HL-60/S4 treated with phorbol 12-myristate 13-acetate at 8.2 ng/mL for 4 days and 3 days (cell line): ENCODE data around the gene KCNQ5.
"Not testable (repeated sequence)": the region's sequence is repeated elsewhere in the genome, so short reads cannot be mapped to it uniquely, and the experiment has no call there.

ENCODE experiments used
- in situ Hi-C: fragments of 300-500 bp; cut with MboI; formaldehyde crosslinking; loops from 2 replicates; pipeline ENCODE4 v1.15.0; 2022; ENCODE audit warnings: low sequenced_read_pairs

KCNQ5 gene

GRCh38 chr6:72621291-72622093, at the start of gene KCNQ5:
Gene KCNQ5 (plus strand): TSS chr6:72622064.
- in situ Hi-C loops: no loop called here

DNA sequence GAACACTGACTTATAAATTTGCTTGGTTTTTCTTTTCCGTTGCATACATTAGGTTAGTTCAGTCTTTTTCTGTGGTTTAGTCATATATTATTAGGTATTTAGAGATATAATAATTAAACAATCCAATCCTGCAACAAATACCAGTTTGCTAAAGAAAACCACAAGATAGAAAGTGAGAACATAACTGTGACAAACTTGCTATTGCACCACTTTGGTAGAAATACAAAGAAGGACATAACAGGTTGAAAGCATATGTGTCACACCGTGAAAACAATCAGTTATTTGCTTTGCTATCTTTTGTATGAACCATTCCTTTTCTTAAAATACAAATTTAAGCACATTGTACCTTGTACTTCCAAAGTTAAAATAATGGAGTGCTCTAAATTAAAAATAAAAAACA, 42.0 kb upstream of the KCNQ5 start:
- in situ Hi-C loops: no loop called here

DNA sequence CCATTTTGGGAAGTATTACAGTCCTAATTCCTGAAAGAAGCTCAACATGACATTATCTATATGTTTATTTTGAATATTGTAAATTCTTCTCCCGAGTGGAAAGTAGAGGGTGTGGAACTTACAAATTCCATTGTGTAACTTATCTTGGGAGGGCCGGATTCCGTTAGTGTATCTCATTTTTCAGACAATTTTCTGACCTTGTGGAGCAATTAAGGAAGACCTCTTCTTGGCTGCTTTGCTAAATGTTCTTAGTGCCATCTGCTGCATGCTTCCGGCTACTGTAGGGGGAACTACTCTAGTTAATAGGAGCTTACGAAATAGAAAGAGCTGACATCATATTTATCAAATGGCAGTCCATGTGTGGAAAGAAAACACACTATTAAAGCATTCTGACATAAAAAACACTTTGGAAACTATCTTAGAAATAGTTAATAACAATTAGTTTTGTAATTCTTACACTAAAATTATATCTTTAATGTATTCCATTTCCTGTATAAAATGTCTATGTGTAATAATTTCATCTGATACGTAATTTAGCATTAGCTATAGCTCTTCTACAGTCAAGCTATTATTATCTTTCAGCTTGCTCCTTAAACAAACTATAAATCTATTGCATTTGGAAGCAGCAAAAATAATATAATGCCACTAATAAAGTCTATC, 41.5 kb upstream of the KCNQ5 start:
- in situ Hi-C loops: no loop called here

DNA sequence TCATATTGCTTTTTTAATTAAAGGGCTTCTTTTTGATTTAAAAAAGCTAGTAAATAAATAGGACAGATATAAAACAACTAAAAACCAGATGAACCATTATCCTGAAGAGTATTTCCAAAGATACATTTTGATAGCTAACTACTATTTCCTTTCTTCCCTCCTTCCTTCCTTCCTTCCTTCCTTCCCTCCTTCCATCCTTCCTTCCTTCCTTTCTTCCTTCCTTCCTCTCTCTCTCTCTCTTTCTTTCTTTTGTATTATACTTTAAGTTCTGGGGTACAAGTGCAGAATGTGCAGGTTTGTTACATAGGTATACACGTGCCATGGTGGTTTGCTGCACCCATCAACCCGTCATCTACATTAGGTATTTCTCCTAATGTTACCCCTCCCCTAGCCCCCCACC, 40.9 kb upstream of the KCNQ5 start:
- in situ Hi-C loops: not testable (repeated sequence)

DNA sequence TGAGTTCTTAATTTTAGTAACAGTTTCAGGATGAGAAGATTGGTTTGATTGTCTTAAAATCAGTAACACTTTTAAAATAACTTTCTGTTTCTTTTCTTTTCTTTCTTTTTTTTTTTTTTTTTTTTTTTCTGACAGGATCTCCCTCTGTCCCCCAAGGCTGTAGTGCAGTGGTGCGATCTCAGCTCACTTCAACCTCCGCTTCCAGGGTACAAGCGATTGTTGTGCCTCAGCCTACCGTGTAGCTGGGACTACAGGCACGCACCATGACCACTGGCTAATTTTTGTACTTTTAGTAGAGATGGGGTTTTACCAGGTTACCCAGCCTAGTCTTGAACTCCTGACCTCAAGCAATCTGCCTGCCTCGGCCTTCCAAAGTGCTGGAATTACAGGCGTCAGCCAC, 33.7 kb upstream of the KCNQ5 start:
- in situ Hi-C loops: no loop called here

DNA sequence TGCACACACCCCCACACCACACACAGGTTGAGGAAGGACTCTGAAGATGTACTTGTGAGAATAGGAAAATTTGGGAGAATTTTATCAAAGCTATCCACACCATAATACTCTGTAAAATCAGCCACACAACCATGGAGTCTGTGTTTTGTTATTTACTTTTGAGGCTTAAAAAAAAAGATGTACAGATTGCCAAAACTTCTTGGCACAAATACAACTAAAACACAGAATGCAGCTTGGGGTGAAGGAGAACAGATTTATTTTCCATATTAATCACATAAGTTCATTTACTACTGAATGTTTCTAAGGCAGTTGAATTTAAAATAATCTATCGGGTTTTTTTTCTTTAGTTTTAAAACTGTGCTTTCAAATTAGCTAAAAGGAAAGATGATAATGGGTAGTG, 32.8 kb upstream of the KCNQ5 start:
- in situ Hi-C loops: no loop called here

DNA sequence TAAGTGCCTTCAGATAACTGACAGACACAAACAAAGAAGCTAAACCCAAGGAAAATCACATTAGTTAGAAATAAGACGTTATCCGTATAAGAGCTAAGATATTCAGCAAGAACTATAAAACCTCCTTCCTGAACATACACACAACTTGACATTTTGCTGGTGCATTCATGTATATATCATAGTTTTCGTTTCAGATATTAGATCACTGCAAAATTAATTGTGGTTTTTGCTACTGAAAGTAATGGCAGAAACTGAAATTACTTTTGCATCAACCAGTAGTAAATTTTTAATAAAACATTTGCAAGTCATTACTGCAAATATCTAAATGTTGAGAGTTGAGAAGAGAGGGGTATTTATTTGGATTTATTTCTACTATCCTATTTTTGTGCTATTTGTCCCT, 26.1 kb upstream of the KCNQ5 start:
- in situ Hi-C loops: no loop called here

- in situ Hi-C loops: no loop called here
These were observed 5.4 kb upstream of the KCNQ5 start for GRCh38 chr6:72616406-72617015.

GRCh38 chr6:72617721-72618120, 4.1 kb upstream of the KCNQ5 start:
- in situ Hi-C loops: no loop called here

DNA sequence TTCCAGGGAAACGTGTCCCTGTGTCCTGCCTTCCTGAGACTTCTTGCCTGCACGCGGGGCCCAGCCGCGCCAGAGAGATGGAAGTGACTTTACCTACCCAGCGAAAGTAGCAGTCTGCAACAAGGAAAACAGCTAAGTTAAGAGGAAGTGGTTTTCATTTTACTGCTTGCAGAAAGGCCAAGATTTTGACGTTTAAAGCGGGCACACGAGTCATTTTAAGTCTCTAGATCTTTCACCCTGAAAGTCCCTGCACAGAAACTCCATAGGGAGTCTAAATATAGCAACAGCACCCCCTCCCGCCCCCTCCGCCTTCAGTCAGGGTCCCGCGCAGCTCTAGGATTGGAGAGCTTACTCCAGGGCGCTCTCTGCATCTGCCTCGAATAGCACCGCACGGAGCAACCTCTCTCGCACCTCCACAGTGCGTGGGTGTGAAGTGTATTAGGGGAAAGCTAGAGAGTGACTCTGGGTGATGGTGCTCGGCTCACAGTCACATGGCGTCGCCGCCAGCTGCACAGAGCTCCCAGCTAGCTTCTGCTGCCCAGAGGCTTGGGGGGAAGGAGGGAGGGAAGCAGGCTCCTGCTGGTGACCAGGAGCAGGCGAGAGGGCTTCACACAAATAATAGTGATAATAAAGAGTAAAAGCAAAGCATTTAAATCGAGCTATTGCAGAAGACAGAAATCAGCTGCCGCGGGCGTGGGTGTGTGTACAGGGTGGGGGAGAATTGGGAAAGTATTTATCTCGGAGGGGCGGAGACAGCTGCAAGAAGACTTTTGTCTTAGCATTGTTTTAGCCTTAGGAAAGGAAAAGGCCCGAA, 1.8 kb upstream of the KCNQ5 start:
- in situ Hi-C loops: no loop called here

DNA sequence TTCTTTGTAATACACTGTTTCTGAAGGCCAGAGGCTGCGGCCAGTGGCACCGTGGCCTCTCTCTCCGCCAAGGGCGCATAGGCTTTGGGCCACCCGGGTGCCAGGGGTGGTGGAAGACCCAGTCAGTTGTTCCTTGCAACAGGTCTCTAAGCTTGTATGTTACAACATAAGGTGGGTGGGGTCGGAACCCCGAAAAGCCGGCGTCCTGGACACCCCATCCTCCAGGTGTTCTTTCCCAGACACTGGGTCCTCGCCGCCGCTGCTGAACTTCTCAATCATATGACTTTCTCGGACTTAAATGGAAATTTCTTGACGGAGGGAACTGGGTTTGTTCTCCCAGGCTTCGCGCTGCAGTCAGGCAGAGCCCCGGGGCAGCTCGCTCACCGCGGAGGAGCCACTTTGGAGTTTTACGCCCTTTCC, 983 bp upstream of the KCNQ5 start:
- in situ Hi-C loops: no loop called here

DNA sequence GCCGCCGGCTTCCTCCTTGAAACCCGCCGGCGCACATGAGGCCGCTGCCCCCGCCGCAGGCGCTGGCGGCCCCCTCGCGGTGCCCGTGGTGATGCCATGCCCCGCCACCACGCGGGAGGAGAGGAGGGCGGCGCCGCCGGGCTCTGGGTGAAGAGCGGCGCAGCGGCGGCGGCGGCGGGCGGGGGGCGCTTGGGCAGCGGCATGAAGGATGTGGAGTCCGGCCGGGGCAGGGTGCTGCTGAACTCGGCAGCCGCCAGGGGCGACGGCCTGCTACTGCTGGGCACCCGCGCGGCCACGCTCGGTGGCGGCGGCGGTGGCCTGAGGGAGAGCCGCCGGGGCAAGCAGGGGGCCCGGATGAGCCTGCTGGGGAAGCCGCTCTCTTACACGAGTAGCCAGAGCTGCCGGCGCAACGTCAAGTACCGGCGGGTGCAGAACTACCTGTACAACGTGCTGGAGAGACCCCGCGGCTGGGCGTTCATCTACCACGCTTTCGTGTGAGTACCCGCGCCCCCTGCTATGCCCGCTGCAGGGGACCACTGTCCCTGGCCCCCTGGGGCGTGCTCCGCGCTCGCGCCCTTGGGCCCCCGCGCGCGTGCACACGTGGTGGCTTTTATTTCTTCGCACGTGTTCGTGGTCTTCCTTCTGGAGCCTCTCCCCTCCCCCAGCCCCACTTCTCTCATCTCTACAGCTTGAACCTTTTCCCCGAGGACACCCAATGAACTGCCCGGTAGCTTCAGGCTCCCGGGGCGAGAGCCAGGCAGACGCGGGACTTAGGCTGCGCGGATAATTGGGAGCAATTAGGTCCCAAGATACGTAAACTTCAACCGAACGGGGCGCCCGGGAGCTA, 453 bp downstream of the KCNQ5 start:
- in situ Hi-C loops: no loop called here

DNA sequence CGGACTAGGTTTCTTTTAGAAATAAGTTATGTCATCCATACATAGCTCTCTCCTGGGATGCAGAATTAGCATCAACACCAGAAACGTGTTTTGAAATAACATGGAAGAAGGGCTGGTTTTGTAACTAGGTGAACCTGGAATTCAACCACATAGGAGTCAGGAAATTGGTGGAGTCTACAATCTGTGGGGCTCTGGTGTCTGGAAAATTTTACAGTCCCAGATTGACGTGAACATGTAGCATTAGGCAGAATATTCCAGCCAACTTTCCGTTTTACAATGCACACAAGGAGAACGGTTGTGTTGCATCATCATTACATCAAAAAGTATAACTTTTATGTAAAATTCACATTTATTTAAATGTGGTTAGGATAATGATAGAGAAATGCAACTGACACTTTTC, 1.9 kb downstream of the KCNQ5 start:
- in situ Hi-C loops: no loop called here

GRCh38 chr6:72624557-72625160, 2.8 kb downstream of the KCNQ5 start:
- in situ Hi-C loops: no loop called here

- in situ Hi-C loops: no loop called here
These were observed 4.3 kb downstream of the KCNQ5 start for GRCh38 chr6:72626126-72626525.

DNA sequence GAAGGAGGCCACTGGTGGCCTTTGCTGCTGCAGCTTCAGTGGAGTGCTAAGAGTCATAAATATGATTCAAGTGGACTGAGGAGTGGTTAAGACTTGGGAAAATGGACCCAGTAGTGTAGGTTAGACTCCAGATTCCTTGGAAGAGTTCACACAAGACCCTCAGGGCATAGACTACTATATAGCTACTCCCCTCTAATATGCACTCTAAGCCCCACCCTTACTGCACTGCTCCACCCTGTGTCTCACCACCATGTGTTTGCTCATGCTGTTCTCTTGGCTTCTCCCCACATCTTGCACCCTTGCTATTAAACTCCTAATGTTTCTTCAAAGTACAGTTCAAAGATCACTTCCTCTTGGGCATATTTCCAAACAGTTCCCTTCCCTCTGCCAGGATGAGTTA, 5.7 kb downstream of the KCNQ5 start:
- in situ Hi-C loops: no loop called here

- in situ Hi-C loops: no loop called here
These were observed 9.6 kb downstream of the KCNQ5 start for GRCh38 chr6:72631480-72631879.

- in situ Hi-C loops: no loop called here
These were observed 13.8 kb downstream of the KCNQ5 start for GRCh38 chr6:72635636-72636035.

- in situ Hi-C loops: no loop called here
These were observed 14.4 kb downstream of the KCNQ5 start for GRCh38 chr6:72636215-72636614.

DNA sequence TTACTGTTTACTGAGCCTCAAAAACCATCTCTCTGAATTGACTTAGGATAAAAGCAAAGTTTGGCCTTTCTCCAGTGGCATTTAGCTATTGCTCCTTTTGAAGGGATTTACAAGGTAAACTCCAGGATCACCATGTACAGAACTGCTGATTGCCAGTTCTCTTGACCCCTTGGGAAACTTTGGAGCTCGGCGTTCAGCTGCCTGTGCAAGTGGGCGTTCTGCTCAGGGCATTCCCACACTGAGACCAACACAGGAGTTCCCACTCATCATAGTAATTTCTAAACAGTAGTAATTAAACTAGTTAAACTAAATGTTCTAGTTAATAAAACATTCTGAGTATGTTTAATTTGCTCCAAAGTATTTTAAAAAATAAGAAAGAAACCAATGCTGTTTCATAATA, 14.9 kb downstream of the KCNQ5 start:
- in situ Hi-C loops: no loop called here
